DND-41 (cell line): ENCODE measurements around the gene COMMD7.

Experiments
- ATAC-seq: fragments of 200-7000 bp; cut with Tn5 transposase; 3 replicates; pipeline ENCODE4 v1.9.1; 2021; ENCODE audit warnings: low read depth; ENCODE audit not compliant: insufficient read depth
- DNase-seq: peaks from one replicate; pipeline ENCODE4 v3.0.0-alpha.2; 2020
- H2AFZ ChIP-seq: 2 replicates; pipeline ENCODE4 v1.6.0; 2012; ENCODE audit warnings: low read depth, low read length
- H3K27ac ChIP-seq: 2 replicates; pipeline ENCODE4 v1.5.1; 2012; ENCODE audit warnings: low read length, inconsistent platforms
- H3K27me3 ChIP-seq: fragments of 200-600 bp; sonication (generic); 2 replicates; pipeline ENCODE4 v1.6.0; 2012; ENCODE audit warnings: low read length, mild to moderate bottlenecking, inconsistent platforms; ENCODE audit not compliant: insufficient read depth, poor library complexity
- H3K36me3 ChIP-seq: 2 replicates; pipeline ENCODE4 v1.5.1; 2012; ENCODE audit warnings: low read length, inconsistent platforms; ENCODE audit not compliant: insufficient read depth
- H3K4me1 ChIP-seq: 2 replicates; pipeline ENCODE4 v1.5.1; 2012; ENCODE audit warnings: mild to moderate bottlenecking, low read length; ENCODE audit not compliant: insufficient read depth
- H3K4me2 ChIP-seq: 2 replicates; pipeline ENCODE4 v1.6.0; 2012; ENCODE audit warnings: mild to moderate bottlenecking, moderate library complexity, low read length, inconsistent platforms; ENCODE audit not compliant: insufficient read depth
- H3K4me3 ChIP-seq, 2 experiments: fragments of 200-600 bp in 1 of 2; shearing (Covaris generic) in 1 of 2; 2 replicates each; pipeline ENCODE4 v1.5.1; 2012 to 2016; ENCODE audit warnings: inconsistent platforms in 2 of 2, low read length in 2 of 2, mild to moderate bottlenecking in 2 of 2, low read depth in 1 of 2, moderate library complexity in 1 of 2
- H3K79me2 ChIP-seq: 2 replicates; pipeline ENCODE4 v1.6.0; 2012; ENCODE audit warnings: low read length, inconsistent platforms; ENCODE audit not compliant: insufficient read depth
- H3K9ac ChIP-seq: 2 replicates; pipeline ENCODE4 v1.6.0; 2012; ENCODE audit warnings: low read depth, mild to moderate bottlenecking, inconsistent platforms, low read length, moderate library complexity
- H3K9me3 ChIP-seq: 2 replicates; pipeline ENCODE4 v1.5.1; 2012; ENCODE audit warnings: low read length, moderate library complexity, mild to moderate bottlenecking, inconsistent platforms; ENCODE audit not compliant: insufficient read depth, severe bottlenecking
- H4K20me1 ChIP-seq: 2 replicates; pipeline ENCODE4 v1.6.0; 2012; ENCODE audit warnings: low read length; ENCODE audit not compliant: insufficient read depth
- CTCF ChIP-seq: IDR thresholded peaks from 2 replicates; pipeline ENCODE4 v1.5.1; 2012; ENCODE audit warnings: borderline replicate concordance, low read length, moderate library complexity, mild to moderate bottlenecking; ENCODE audit not compliant: poor library complexity, severe bottlenecking; ENCODE audit errors: extremely low read depth
- EZH2 ChIP-seq: IDR thresholded peaks from 3 replicates; pipeline ENCODE4 v1.6.1; 2012; ENCODE audit warnings: borderline replicate concordance, low read depth, mild to moderate bottlenecking, moderate library complexity, low read length, inconsistent platforms; ENCODE audit not compliant: severe bottlenecking

The COMMD7 gene

DNA sequence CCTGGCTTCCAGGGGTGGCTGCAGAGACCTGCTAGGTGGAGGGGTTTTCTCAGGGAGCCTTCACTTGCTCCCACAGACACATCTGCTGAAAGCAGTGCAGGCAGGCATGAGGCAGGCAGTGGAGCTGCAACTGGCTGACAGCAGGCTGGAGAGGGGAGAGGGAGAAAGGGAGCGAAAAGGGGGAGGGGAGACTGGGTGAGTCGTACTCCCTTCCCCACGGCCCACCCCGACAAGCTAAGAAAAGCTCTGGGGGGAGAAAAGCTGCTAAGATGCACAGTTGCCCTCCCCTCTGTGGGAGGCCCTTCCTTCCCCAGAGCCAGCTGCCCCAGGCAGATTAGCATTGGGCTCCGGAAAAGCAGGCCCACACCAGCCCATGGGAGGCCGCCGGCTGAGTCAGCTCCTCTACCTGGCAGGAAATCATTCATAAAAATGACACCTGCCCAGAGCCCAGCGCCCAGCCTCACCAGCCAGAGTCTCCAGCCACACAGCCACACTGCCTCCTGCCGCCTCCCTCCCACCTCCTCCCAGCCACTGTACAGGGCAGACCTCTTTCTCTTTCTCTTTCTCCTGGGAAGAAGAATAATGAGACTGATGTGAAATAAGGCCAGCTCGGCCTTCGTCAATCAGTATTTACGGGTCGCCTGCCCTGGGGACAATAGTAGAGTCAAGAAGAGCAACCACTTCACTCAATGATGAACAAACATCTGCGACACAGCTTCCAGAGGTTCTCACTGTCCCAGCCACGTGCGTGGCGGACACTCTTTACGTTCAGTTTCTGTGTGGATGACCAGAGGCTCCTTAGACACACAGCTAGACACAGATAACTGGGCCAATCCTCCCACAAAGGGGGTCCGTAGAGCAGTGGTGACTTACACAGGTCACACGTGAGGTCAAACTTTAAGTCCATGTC is 61.8 kb downstream of the COMMD7 start:
- H2AFZ ChIP-seq = no peak overlapping the region
- peak; percentile 86 for ATAC-seq

DNA sequence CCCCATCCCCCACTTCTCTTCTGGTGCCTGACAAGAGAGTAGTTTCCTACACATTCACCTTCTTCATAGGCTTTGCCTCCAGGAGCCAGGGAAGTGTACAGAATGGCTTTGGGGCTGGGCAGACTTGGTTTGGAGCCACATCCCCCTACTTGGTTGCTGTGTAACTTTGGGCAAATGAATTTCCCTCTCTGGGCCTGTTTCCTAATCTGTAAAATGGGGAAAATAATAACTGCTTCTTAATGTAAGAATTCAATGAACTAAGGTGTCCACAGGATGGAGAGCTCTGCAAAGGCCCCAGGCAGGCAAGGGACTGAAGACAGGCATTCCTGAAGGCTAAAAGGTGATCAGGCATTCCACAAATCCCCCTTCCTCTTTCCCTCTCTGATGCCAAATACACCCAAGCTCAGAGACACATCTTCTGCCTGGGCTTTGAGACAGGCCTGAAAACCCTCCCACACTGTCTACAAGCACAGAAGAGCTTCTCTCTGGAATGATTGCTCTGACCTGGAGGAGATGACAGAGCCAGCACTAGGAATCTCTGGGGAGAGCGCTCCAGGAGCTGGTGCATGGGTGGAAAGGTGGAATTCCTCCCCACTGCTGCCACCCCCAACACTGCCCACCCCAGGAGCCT is 62.6 kb downstream of the COMMD7 start:
- Histone ChIP-seq H3K4me3 (peak overlapping the region in 1 of 2 experiments; percentile 21; a peak in 1 of 4 replicates), H4K20me1 (no peaks in the 10 kb centered on the region), H3K9ac (peak overlapping the region; percentile 43), H3K4me1 (peaks cover 25% of the 10 kb centered on the region), H3K9me3 (no peaks in the 10 kb centered on the region), H3K79me2 (no peaks in the 10 kb centered on the region), H3K27me3 (no peaks in the 10 kb centered on the region), H3K36me3 (no peaks in the 10 kb centered on the region), H2AFZ (no peak overlapping the region), H3K27ac (peak overlapping the region; percentile 83), H3K4me2 (peak overlapping the region; percentile 53)
- TF ChIP-seq EZH2 (no peak), CTCF (no peak)
- ATAC-seq (peak; percentile 13; the same call in 2 of the 3 replicates), DNase-seq (no peak)

More for the DNA sequence above, 61.8 kb downstream of the COMMD7 start:
- no peaks in the 10 kb centered on the region for H3K79me2 ChIP-seq
- H3K9ac ChIP-seq = peak overlapping the region; percentile 43
- H3K27ac ChIP-seq = peak overlapping the region; percentile 83
- H3K36me3 ChIP-seq = no peaks in the 10 kb centered on the region
- H3K4me2 ChIP-seq = peak overlapping the region; percentile 53
- H3K27me3 ChIP-seq = no peaks in the 10 kb centered on the region
- peak overlapping the region in 1 of 2 experiments; percentile 21; a peak in 1 of 4 replicates for H3K4me3 ChIP-seq
- peak; percentile 87 for DNase-seq
- H4K20me1 ChIP-seq = no peaks in the 10 kb centered on the region
- H3K4me1 ChIP-seq = peaks cover 24% of the 10 kb centered on the region
- no peaks in the 10 kb centered on the region for H3K9me3 ChIP-seq
- no peak for TF ChIP-seq EZH2
- no peak for TF ChIP-seq CTCF

- Histone ChIP-seq H3K4me3 (no peak overlapping the region), H4K20me1 (no peaks in the 10 kb centered on the region), H3K79me2 (no peaks in the 10 kb centered on the region), H3K27me3 (no peaks in the 10 kb centered on the region), H3K4me2 (no peak overlapping the region), H3K36me3 (no peaks in the 10 kb centered on the region), H3K9me3 (no peaks in the 10 kb centered on the region), H3K27ac (no peak overlapping the region), H3K9ac (no peak overlapping the region), H3K4me1 (peaks cover 37% of the 10 kb centered on the region), H2AFZ (no peak overlapping the region)
- DNase-seq (no peak), ATAC-seq (no peak)
- TF ChIP-seq EZH2 = no peak
- TF ChIP-seq CTCF = no peak
Observed at GRCh38 chr20:32678948-32679347, 64.3 kb downstream of the COMMD7 start.
